Measurements from ENCODE around the gene SPHK2. TPM values are rescaled to one million over a fixed set of nuclear protein-coding genes. Genes with fewer than 3 reads are reported as not detected.

SPHK2 gene
- total and polyA plus RNA-seq, 2 experiments from 2014 or later = 18.3 to 50.3 TPM

DNA sequence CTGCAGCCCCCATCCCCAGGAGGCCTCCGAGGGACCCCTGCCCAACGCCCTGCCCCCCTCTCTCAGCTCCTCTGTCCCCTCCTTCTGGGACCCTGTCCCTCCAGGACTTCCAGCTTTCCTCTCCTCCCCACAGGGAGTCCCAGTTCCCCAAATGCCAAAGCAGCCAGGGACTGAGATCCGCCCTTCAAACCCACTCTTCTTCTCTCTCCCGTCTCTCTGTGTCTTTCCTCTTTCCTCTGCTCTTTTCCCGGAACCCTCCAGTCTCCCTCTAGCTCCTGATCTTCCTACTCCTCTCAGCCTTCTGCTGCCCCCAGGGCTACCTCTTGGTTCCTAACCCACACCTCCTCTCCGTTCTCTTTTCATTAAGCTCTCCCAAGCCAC, 26.3 kb downstream of the SPHK2 start:
- Histone ChIP-seq H3K27ac (ENCODE audit: low read depth) (peak overlapping the region; percentile 91), H3K79me2 (replicated peaks; ENCODE audit: insufficient read depth) (no peaks in the 10 kb centered on the region), H3K27me3 (ENCODE audit: insufficient read depth) (0 out of 2 replicates have a peak, but pooled peaks cover 7% of the 10 kb centered on the region), H4K20me1 (replicated peaks; ENCODE audit: insufficient read depth) (no peaks in the 10 kb centered on the region), H2AFZ (peak overlapping the region; percentile 92), H3K36me3 (ENCODE audit: insufficient read depth) (no peaks in the 10 kb centered on the region), H3K4me2 (peak overlapping the region; percentile 99), H3F3A (replicated peaks; ENCODE audit: low read depth) (0 out of 2 replicates have a peak, but pooled peaks cover 13% of the 10 kb centered on the region), H3K9me2 (ENCODE audit: insufficient read depth) (no peaks in the 10 kb centered on the region), H3K4me3 (peak overlapping the region; percentile 75), H3K4me1 (ENCODE audit: insufficient read depth) (peaks cover 5% of the 10 kb centered on the region; the same call in 1 of the 2 replicates)
- peaks cover 10% of the 10 kb centered on the region for H3K4me1 Mint-ChIP-seq
- H3K36me3 Mint-ChIP-seq (ENCODE audit: low read depth) = peaks cover 19% of the 10 kb centered on the region
- H3K27ac Mint-ChIP-seq = peak overlapping the region; percentile 90
- DNase-seq (ENCODE audit: low spot score) (peak; percentile 68), ATAC-seq (peak; percentile 12)
- no peaks in the 10 kb centered on the region for H3K9me3 Mint-ChIP-seq
- no peak for TF ChIP-seq REST (IDR thresholded peaks at IDR 0.05; ENCODE audit: unreplicated experiment)
- no peak for TF ChIP-seq ETS1 (IDR thresholded peaks at IDR 0.05)
- TF ChIP-seq ZNF462 (CRISPR knock-in tag; IDR thresholded peaks at IDR 0.05) = no peak
- no peak for TF ChIP-seq EZH2 (IDR thresholded peaks at IDR 0.05; ENCODE audit: low read depth, unreplicated experiment)
- TF ChIP-seq, protein P1, sequence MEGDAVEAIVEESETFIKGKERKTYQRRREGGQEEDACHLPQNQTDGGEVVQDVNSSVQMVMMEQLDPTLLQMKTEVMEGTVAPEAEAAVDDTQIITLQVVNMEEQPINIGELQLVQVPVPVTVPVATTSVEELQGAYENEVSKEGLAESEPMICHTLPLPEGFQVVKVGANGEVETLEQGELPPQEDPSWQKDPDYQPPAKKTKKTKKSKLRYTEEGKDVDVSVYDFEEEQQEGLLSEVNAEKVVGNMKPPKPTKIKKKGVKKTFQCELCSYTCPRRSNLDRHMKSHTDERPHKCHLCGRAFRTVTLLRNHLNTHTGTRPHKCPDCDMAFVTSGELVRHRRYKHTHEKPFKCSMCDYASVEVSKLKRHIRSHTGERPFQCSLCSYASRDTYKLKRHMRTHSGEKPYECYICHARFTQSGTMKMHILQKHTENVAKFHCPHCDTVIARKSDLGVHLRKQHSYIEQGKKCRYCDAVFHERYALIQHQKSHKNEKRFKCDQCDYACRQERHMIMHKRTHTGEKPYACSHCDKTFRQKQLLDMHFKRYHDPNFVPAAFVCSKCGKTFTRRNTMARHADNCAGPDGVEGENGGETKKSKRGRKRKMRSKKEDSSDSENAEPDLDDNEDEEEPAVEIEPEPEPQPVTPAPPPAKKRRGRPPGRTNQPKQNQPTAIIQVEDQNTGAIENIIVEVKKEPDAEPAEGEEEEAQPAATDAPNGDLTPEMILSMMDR (conservative IDR thresholded peaks at IDR 0.05; ENCODE audit: low read depth in 2 of 2) = no peak
- TF ChIP-seq ZNF331 (CRISPR knock-in tag; IDR thresholded peaks at IDR 0.05; ENCODE audit: low read depth) = no peak
- no peak for TF ChIP-seq NANOG (IDR thresholded peaks at IDR 0.05; ENCODE audit: borderline replicate concordance)
- no peak for TF ChIP-seq ZNF114 (CRISPR knock-in tag; IDR thresholded peaks at IDR 0.05)
- TF ChIP-seq STAT1 (IDR thresholded peaks at IDR 0.05; ENCODE audit: unreplicated experiment) = no peak
- TF ChIP-seq CREB1 (CRISPR knock-in tag; IDR thresholded peaks at IDR 0.05; ENCODE audit: low read depth) = no peak
- TF ChIP-seq EZH2phosphoT487 (IDR thresholded peaks at IDR 0.05; ENCODE audit: unreplicated experiment) = no peak
- no peak for TF ChIP-seq POLR2AphosphoS5 (IDR thresholded peaks at IDR 0.05; ENCODE audit: low read depth)
- TF ChIP-seq JUNB (IDR thresholded peaks at IDR 0.05; ENCODE audit: unreplicated experiment) = no peak
- peak overlapping the region; percentile 91 for H3K4me3 Mint-ChIP-seq
- peaks cover 16% of the 10 kb centered on the region for H3K27me3 Mint-ChIP-seq (ENCODE audit: insufficient read depth, low read depth, poor library complexity)

Data from GM23338 (cell line).